ENCODE data around the gene AAMP. TPM values are rescaled to one million over a fixed set of nuclear protein-coding genes. Genes with fewer than 3 reads are reported as not detected.

Gene AAMP
- total RNA-seq, 1 experiment from 2014 or later = 125 TPM

DNA sequence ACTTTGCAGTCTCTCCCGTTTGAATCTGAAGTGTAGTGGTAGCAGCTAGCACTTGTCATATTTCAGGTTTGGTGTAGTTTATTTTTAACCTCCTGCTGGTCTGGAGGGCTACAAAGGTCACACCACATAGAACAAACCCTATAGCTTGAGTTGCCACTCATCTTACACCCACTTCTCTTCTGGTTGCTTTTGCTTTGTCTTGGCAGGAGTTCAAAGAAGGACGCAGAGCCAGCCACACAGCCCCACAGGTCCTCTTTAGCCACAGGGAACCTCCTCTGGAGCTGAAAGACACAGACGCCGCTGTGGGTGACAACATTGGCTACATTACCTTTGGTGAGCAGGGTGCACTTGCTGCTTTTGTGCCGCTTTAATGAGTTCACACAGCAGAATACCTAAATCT is 24.7 kb downstream of the AAMP start (continued):
- TF ChIP-seq, protein P1, sequence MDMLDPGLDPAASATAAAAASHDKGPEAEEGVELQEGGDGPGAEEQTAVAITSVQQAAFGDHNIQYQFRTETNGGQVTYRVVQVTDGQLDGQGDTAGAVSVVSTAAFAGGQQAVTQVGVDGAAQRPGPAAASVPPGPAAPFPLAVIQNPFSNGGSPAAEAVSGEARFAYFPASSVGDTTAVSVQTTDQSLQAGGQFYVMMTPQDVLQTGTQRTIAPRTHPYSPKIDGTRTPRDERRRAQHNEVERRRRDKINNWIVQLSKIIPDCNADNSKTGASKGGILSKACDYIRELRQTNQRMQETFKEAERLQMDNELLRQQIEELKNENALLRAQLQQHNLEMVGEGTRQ (CRISPR knock-in tag; IDR thresholded peaks at IDR 0.05) = no peak
- TF ChIP-seq NFE2L1 (CRISPR knock-in tag; IDR thresholded peaks at IDR 0.05) (no peak), MYBL2 (CRISPR knock-in tag; IDR thresholded peaks at IDR 0.05) (no peak), TEAD1 (CRISPR knock-in tag; IDR thresholded peaks at IDR 0.05) (no peak)
- TF ChIP-seq, protein P2, sequence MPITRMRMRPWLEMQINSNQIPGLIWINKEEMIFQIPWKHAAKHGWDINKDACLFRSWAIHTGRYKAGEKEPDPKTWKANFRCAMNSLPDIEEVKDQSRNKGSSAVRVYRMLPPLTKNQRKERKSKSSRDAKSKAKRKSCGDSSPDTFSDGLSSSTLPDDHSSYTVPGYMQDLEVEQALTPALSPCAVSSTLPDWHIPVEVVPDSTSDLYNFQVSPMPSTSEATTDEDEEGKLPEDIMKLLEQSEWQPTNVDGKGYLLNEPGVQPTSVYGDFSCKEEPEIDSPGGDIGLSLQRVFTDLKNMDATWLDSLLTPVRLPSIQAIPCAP (CRISPR knock-in tag; IDR thresholded peaks at IDR 0.05) = no peak

DNA sequence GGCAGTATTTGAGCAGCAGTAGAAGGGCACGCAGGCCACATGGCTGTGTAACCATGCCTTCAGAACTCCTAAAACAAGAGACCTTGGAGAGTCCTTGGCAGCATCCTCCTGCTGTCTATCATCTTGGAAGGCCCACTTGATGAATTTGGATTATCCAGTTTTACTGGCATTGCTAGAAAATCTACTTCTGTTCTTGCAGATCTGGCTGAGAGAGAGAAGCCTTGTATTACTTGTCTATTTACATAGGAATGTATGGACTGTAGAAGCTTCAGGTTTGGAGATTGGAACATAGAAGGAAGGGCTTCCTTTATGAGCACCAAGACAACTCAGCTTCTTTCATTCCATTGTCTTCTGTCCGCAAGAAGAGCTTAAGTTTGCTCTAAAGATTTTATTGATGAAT is 25.3 kb downstream of the AAMP start:
- DNase-seq (ENCODE audit: low spot score) (no peak), ATAC-seq (no peak)
- ChIA-PET POLR2A (no interaction called here), CTCF (no interaction called here)
- H3K4me3 Mint-ChIP-seq = no peak overlapping the region
- peaks cover 89% of the 10 kb centered on the region for H3K36me3 Mint-ChIP-seq
- H3K27ac Mint-ChIP-seq = no peak overlapping the region
- no peaks in the 10 kb centered on the region for H3K27me3 Mint-ChIP-seq (ENCODE audit: low read depth)
- TF ChIP-seq, protein P3, sequence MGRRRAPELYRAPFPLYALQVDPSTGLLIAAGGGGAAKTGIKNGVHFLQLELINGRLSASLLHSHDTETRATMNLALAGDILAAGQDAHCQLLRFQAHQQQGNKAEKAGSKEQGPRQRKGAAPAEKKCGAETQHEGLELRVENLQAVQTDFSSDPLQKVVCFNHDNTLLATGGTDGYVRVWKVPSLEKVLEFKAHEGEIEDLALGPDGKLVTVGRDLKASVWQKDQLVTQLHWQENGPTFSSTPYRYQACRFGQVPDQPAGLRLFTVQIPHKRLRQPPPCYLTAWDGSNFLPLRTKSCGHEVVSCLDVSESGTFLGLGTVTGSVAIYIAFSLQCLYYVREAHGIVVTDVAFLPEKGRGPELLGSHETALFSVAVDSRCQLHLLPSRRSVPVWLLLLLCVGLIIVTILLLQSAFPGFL (CRISPR knock-in tag; IDR thresholded peaks at IDR 0.05; ENCODE audit: borderline replicate concordance) = no peak
- TF ChIP-seq SMAD3 (CRISPR knock-in tag; IDR thresholded peaks at IDR 0.05; ENCODE audit: borderline replicate concordance) (no peak), OVOL2 (CRISPR knock-in tag; IDR thresholded peaks at IDR 0.05; ENCODE audit: borderline replicate concordance) (no peak), JAZF1 (CRISPR knock-in tag; IDR thresholded peaks at IDR 0.05) (no peak), ELF4 (CRISPR knock-in tag; IDR thresholded peaks at IDR 0.05; ENCODE audit: low read depth) (no peak), TEAD1 (CRISPR knock-in tag; IDR thresholded peaks at IDR 0.05) (no peak)
- TF ChIP-seq, protein P4, sequence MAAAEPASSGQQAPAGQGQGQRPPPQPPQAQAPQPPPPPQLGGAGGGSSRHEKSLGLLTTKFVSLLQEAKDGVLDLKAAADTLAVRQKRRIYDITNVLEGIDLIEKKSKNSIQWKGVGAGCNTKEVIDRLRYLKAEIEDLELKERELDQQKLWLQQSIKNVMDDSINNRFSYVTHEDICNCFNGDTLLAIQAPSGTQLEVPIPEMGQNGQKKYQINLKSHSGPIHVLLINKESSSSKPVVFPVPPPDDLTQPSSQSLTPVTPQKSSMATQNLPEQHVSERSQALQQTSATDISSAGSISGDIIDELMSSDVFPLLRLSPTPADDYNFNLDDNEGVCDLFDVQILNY (CRISPR knock-in tag; IDR thresholded peaks at IDR 0.05) = no peak
- TF ChIP-seq, protein P2 (CRISPR knock-in tag; IDR thresholded peaks at IDR 0.05) = no peak
- no peaks in the 10 kb centered on the region for H3K9me3 Mint-ChIP-seq
- no peaks in the 10 kb centered on the region for H3K4me1 Mint-ChIP-seq

DNA sequence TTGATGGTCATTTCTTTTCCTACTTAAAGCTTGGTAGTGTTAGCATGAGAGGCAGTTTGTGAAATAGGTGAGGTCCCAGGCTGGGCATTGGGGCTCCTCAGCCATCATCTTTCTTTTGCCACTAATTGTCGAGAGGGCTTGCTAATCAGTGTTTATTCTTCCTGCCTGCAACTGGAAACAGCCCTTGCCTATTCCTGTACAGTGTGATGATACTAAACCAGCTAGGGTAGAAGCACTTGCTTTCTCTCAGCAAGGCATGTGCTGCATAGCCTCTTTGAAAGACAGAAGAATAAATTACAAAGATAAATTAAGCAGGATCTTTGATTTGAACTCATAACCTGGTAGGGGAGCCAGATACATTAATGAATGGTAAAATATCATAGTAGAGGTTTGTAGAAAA is 25.7 kb downstream of the AAMP start:
- Mint-ChIP-seq H3K4me3 (no peak overlapping the region), H3K9me3 (no peaks in the 10 kb centered on the region), H3K27me3 (ENCODE audit: low read depth) (no peaks in the 10 kb centered on the region), H3K27ac (no peak overlapping the region; the same call in 1 of the 2 replicates), H3K36me3 (peaks cover 89% of the 10 kb centered on the region), H3K4me1 (no peaks in the 10 kb centered on the region)
- DNase-seq (ENCODE audit: low spot score) (no peak), ATAC-seq (no peak)
- POLR2A ChIA-PET = no interaction called here
- CTCF ChIA-PET = no interaction called here
- no peak for TF ChIP-seq ZNF317 (CRISPR knock-in tag; IDR thresholded peaks at IDR 0.05; ENCODE audit: borderline replicate concordance, low read depth)
- TF ChIP-seq, protein P1 (CRISPR knock-in tag; IDR thresholded peaks at IDR 0.05) = no peak
- TF ChIP-seq, protein P5, sequence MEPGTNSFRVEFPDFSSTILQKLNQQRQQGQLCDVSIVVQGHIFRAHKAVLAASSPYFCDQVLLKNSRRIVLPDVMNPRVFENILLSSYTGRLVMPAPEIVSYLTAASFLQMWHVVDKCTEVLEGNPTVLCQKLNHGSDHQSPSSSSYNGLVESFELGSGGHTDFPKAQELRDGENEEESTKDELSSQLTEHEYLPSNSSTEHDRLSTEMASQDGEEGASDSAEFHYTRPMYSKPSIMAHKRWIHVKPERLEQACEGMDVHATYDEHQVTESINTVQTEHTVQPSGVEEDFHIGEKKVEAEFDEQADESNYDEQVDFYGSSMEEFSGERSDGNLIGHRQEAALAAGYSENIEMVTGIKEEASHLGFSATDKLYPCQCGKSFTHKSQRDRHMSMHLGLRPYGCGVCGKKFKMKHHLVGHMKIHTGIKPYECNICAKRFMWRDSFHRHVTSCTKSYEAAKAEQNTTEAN (CRISPR knock-in tag; IDR thresholded peaks at IDR 0.05) = no peak
- no peak for TF ChIP-seq SOX15 (CRISPR knock-in tag; IDR thresholded peaks at IDR 0.05)
- no peak for TF ChIP-seq NR3C1 (CRISPR knock-in tag; conservative IDR thresholded peaks at IDR 0.05; ENCODE audit: low read depth)
- TF ChIP-seq, protein P6, sequence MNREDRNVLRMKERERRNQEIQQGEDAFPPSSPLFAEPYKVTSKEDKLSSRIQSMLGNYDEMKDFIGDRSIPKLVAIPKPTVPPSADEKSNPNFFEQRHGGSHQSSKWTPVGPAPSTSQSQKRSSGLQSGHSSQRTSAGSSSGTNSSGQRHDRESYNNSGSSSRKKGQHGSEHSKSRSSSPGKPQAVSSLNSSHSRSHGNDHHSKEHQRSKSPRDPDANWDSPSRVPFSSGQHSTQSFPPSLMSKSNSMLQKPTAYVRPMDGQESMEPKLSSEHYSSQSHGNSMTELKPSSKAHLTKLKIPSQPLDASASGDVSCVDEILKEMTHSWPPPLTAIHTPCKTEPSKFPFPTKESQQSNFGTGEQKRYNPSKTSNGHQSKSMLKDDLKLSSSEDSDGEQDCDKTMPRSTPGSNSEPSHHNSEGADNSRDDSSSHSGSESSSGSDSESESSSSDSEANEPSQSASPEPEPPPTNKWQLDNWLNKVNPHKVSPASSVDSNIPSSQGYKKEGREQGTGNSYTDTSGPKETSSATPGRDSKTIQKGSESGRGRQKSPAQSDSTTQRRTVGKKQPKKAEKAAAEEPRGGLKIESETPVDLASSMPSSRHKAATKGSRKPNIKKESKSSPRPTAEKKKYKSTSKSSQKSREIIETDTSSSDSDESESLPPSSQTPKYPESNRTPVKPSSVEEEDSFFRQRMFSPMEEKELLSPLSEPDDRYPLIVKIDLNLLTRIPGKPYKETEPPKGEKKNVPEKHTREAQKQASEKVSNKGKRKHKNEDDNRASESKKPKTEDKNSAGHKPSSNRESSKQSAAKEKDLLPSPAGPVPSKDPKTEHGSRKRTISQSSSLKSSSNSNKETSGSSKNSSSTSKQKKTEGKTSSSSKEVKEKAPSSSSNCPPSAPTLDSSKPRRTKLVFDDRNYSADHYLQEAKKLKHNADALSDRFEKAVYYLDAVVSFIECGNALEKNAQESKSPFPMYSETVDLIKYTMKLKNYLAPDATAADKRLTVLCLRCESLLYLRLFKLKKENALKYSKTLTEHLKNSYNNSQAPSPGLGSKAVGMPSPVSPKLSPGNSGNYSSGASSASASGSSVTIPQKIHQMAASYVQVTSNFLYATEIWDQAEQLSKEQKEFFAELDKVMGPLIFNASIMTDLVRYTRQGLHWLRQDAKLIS (CRISPR knock-in tag; IDR thresholded peaks at IDR 0.05; ENCODE audit: borderline replicate concordance) = no peak
- no peak for TF ChIP-seq TCF7 (CRISPR knock-in tag; IDR thresholded peaks at IDR 0.05; ENCODE audit: low read depth)
- no peak for TF ChIP-seq SMAD4 (CRISPR knock-in tag; IDR thresholded peaks at IDR 0.05)
- TF ChIP-seq, protein P7, sequence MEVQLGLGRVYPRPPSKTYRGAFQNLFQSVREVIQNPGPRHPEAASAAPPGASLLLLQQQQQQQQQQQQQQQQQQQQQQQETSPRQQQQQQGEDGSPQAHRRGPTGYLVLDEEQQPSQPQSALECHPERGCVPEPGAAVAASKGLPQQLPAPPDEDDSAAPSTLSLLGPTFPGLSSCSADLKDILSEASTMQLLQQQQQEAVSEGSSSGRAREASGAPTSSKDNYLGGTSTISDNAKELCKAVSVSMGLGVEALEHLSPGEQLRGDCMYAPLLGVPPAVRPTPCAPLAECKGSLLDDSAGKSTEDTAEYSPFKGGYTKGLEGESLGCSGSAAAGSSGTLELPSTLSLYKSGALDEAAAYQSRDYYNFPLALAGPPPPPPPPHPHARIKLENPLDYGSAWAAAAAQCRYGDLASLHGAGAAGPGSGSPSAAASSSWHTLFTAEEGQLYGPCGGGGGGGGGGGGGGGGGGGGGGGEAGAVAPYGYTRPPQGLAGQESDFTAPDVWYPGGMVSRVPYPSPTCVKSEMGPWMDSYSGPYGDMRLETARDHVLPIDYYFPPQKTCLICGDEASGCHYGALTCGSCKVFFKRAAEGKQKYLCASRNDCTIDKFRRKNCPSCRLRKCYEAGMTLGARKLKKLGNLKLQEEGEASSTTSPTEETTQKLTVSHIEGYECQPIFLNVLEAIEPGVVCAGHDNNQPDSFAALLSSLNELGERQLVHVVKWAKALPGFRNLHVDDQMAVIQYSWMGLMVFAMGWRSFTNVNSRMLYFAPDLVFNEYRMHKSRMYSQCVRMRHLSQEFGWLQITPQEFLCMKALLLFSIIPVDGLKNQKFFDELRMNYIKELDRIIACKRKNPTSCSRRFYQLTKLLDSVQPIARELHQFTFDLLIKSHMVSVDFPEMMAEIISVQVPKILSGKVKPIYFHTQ (CRISPR knock-in tag; IDR thresholded peaks at IDR 0.05) = no peak
